OCI-LY3 (cell line): ENCODE results near the gene DDX10.
"Not testable (repeated sequence)": the region's sequence is repeated elsewhere in the genome, so short reads cannot be mapped to it uniquely, and the experiment has no call there.

ENCODE experiments used
- H2AFZ ChIP-seq: fragments of 200-600, 300-600 bp; shearing (Covaris generic); 2 replicates; pipeline ENCODE4 v1.6.0; 2014; ENCODE audit warnings: antibody characterized with exemption, low read depth, low read length
- H3K27ac ChIP-seq: fragments of 200-600, 300-600 bp; sonication (generic); 2 replicates; pipeline ENCODE4 v1.5.1; 2014; ENCODE audit warnings: mild to moderate bottlenecking, low read length, moderate library complexity, mixed read lengths
- H3K27me3 ChIP-seq: fragments of 200-600, 300-600 bp; sonication (generic); 2 replicates; pipeline ENCODE4 v1.6.1; 2014; ENCODE audit warnings: low read depth, low read length, mixed read lengths
- H3K36me3 ChIP-seq: fragments of 200-600, 300-600 bp; sonication (generic); replicated peaks from 2 replicates; pipeline ENCODE3; 2014; ENCODE audit warnings: low read depth, low read length, mixed read lengths
- H3K4me1 ChIP-seq: fragments of 300-600, 200-600 bp; sonication (generic); 2 replicates; pipeline ENCODE4 v1.6.1; 2014; ENCODE audit warnings: low read length, mixed read lengths
- H3K4me2 ChIP-seq: fragments of 200-600, 300-600 bp; sonication (generic); 2 replicates; pipeline ENCODE4 v1.6.1; 2014; ENCODE audit warnings: low read length, mixed read lengths
- H3K4me3 ChIP-seq: fragments of 300-600, 200-600 bp; sonication (generic); 2 replicates; pipeline ENCODE4 v1.5.1; 2014; ENCODE audit warnings: antibody characterized with exemption, mild to moderate bottlenecking, low read length, moderate library complexity
- H3K79me2 ChIP-seq: fragments of 300-600, 200-600 bp; shearing (Covaris generic); 2 replicates; pipeline ENCODE4 v1.6.1; 2014; ENCODE audit warnings: mild to moderate bottlenecking, low read length, mixed read lengths
- H3K9ac ChIP-seq: fragments of 300-600, 200-600 bp; shearing (Covaris generic); 2 replicates; pipeline ENCODE4 v1.6.0; 2014; ENCODE audit warnings: mild to moderate bottlenecking, low read length, moderate library complexity
- H3K9me3 ChIP-seq: fragments of 200-600, 300-600 bp; shearing (Covaris generic); 2 replicates; pipeline ENCODE4 v1.6.1; 2014; ENCODE audit warnings: low read length, mixed read lengths; ENCODE audit not compliant: insufficient read depth
- H4K20me1 ChIP-seq: fragments of 200-600, 300-600 bp; sonication (generic); 2 replicates; pipeline ENCODE4 v1.6.1; 2016; ENCODE audit warnings: low read length, mixed read lengths; ENCODE audit not compliant: insufficient read depth
- CTCF ChIP-seq: fragments of 200-600, 300-600 bp; sonication (generic); IDR thresholded peaks from 2 replicates; pipeline ENCODE4 v1.5.1; 2014; ENCODE audit warnings: antibody characterized with exemption, low read length, low read depth
- EZH2phosphoT487 ChIP-seq: fragments of 200-600 bp; shearing (Covaris generic); IDR thresholded peaks from 2 replicates; pipeline ENCODE4 v1.6.1; 2018; ENCODE audit warnings: antibody characterized with exemption, mixed run types, low read depth

The DDX10 gene

GRCh38 chr11:108817976-108818375 is 153.1 kb downstream of the DDX10 start:
- no peaks in the 10 kb centered on the region for H3K9me3 ChIP-seq
- no peaks in the 10 kb centered on the region for H3K79me2 ChIP-seq
- no peak overlapping the region for H3K4me3 ChIP-seq
- H2AFZ ChIP-seq: no peak overlapping the region
- TF ChIP-seq EZH2phosphoT487 (no peak), CTCF (no peak)
- no peaks in the 10 kb centered on the region for H3K4me1 ChIP-seq
- no peak overlapping the region for H3K27ac ChIP-seq
- no peak overlapping the region for H3K9ac ChIP-seq
- no peaks in the 10 kb centered on the region for H3K36me3 ChIP-seq
- H3K4me2 ChIP-seq: no peak overlapping the region
- H3K27me3 ChIP-seq: no peaks in the 10 kb centered on the region
- no peaks in the 10 kb centered on the region for H4K20me1 ChIP-seq

- H3K9ac ChIP-seq: no peak overlapping the region
- H3K36me3 ChIP-seq: no peaks in the 10 kb centered on the region
- H3K9me3 ChIP-seq: no peaks in the 10 kb centered on the region
- H3K4me3 ChIP-seq: no peak overlapping the region
- no peaks in the 10 kb centered on the region for H3K79me2 ChIP-seq
- H4K20me1 ChIP-seq: no peaks in the 10 kb centered on the region
- H3K27me3 ChIP-seq: no peaks in the 10 kb centered on the region
- H2AFZ ChIP-seq: no peak overlapping the region
- H3K4me1 ChIP-seq: no peaks in the 10 kb centered on the region
- H3K27ac ChIP-seq: no peak overlapping the region
- no peak overlapping the region for H3K4me2 ChIP-seq
- no peak for TF ChIP-seq EZH2phosphoT487
- TF ChIP-seq CTCF: no peak
Observed at GRCh38 chr11:108818971-108819370, 154.1 kb downstream of the DDX10 start.

- no peaks in the 10 kb centered on the region for H3K79me2 ChIP-seq
Observed at GRCh38 chr11:108819957-108820356, 155.1 kb downstream of the DDX10 start.

DNA sequence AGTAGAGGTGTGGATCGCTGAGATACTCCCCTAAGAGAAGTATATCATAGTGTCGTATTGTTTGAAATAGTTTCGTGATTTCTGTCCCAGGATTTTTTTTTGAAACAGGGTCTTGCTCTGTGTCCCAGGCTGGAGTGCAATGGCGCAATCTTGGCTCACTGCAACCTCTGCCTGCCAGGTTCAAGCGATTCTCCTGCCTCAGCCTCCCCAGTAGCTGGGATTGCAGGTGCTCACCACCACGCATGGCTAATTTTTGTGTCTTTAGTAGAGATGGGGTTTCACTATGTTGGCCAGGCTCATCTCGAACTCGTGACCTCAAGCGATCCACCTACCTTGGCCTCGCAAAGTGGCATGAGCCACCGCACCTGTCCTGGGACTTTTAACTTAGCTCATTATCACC is 159.1 kb downstream of the DDX10 start:
- H3K36me3 ChIP-seq, H3K4me1 ChIP-seq, H3K79me2 ChIP-seq, H3K4me2 ChIP-seq, H4K20me1 ChIP-seq, H3K4me3 ChIP-seq, H3K9ac ChIP-seq, H3K27ac ChIP-seq, H3K27me3 ChIP-seq, H3K9me3 ChIP-seq, H2AFZ ChIP-seq: not testable (repeated sequence)

More at GRCh38 chr11:108819957-108820356, 155.1 kb downstream of the DDX10 start:
- no peak overlapping the region for H3K4me3 ChIP-seq
- H3K4me1 ChIP-seq: no peaks in the 10 kb centered on the region
- no peak overlapping the region for H2AFZ ChIP-seq
- H3K27me3 ChIP-seq: no peaks in the 10 kb centered on the region
- H3K27ac ChIP-seq: no peak overlapping the region
- H3K4me2 ChIP-seq: no peak overlapping the region
- TF ChIP-seq CTCF: no peak
- no peak for TF ChIP-seq EZH2phosphoT487
- H3K9me3 ChIP-seq: no peaks in the 10 kb centered on the region
- H4K20me1 ChIP-seq: no peaks in the 10 kb centered on the region
- no peak overlapping the region for H3K9ac ChIP-seq
- H3K36me3 ChIP-seq: no peaks in the 10 kb centered on the region

DNA sequence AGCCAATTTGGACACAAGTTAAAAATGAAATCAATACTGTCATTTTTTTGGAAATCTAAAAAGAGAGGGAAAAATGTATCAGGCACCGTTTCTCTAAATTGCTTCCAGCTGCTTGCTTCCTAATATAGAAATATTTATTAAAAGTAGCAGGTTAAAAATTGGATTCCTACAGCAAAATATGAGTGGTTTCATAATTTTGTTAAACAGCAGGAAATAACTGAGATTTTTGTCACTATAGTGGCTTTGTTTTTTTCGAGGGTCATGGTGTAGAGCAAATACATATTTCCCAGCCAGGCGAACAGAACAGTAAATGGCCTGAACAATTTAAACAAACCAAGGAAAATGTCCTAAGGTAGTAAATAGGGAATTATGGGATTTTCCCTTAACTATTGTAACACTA is 159.7 kb downstream of the DDX10 start:
- H3K4me2 ChIP-seq: no peak overlapping the region
- no peaks in the 10 kb centered on the region for H3K36me3 ChIP-seq
- H3K9ac ChIP-seq: no peak overlapping the region
- no peaks in the 10 kb centered on the region for H3K79me2 ChIP-seq
- H3K9me3 ChIP-seq: no peaks in the 10 kb centered on the region
- no peak overlapping the region for H2AFZ ChIP-seq
- no peaks in the 10 kb centered on the region for H4K20me1 ChIP-seq
- TF ChIP-seq EZH2phosphoT487 (no peak), CTCF (no peak)
- H3K4me1 ChIP-seq: peaks cover 6% of the 10 kb centered on the region
- no peak overlapping the region for H3K4me3 ChIP-seq
- no peaks in the 10 kb centered on the region for H3K27me3 ChIP-seq
- H3K27ac ChIP-seq: no peak overlapping the region
